HCT116 (cell line): Measurements from ENCODE around the gene C3orf70.

Experiments used
- CEBPB ChIP-seq: IDR thresholded peaks from 2 replicates; pipeline ENCODE4 v1.6.1; 2012; ENCODE audit warnings: low read depth
- CTCF ChIP-seq, 3 experiments: fragments of 200-600 bp in 1 of 3; sonication (generic) in 1 of 3; IDR thresholded peaks in 2 of 3; conservative IDR thresholded peaks in 1 of 3; 2 replicates each; pipeline ENCODE4 v1.5.1; 2012 to 2017; ENCODE audit warnings: low read depth in 2 of 3, low read length in 2 of 3, antibody characterized with exemption in 1 of 3, borderline replicate concordance in 1 of 3, control low read depth in 1 of 3, mild to moderate bottlenecking in 1 of 3, mixed read lengths in 1 of 3, mixed run types in 1 of 3, moderate library complexity in 1 of 3; ENCODE audit not compliant: insufficient read depth in 1 of 3
- EZH2phosphoT487 ChIP-seq: fragments of 200-600 bp; IDR thresholded peaks from 2 replicates; pipeline ENCODE4 v1.6.1; 2018; ENCODE audit warnings: antibody characterized with exemption, borderline replicate concordance
- JUND ChIP-seq: IDR thresholded peaks from 2 replicates; pipeline ENCODE4 v1.6.1; 2012
- POLR2A ChIP-seq: IDR thresholded peaks from 2 replicates; pipeline ENCODE4 v1.7.0; 2011; ENCODE audit warnings: borderline replicate concordance; ENCODE audit not compliant: insufficient read depth, insufficient read length; ENCODE audit errors: extremely low read depth
- POLR2AphosphoS5 ChIP-seq: IDR thresholded peaks from 2 replicates; pipeline ENCODE4 v1.6.1; 2011; ENCODE audit warnings: mild to moderate bottlenecking, low read depth, low read length, moderate library complexity
- RAD21 ChIP-seq: IDR thresholded peaks from 2 replicates; pipeline ENCODE4 v1.6.1; 2012; ENCODE audit warnings: low read depth, mild to moderate bottlenecking
- SP1 ChIP-seq: IDR thresholded peaks from 2 replicates; pipeline ENCODE4 v1.6.1; 2012; ENCODE audit warnings: low read depth
- ZFX ChIP-seq: fragments of 450-650 bp; IDR thresholded peaks from 2 replicates; pipeline ENCODE4 v1.6.1; 2017
- ZNF274 ChIP-seq: fragments of 200-500 bp; sonication (Bioruptor generic); IDR thresholded peaks from 2 replicates; pipeline ENCODE4 v1.6.1; 2014; ENCODE audit warnings: mild to moderate bottlenecking, low read depth, low read length, inconsistent platforms

- no peak for TF ChIP-seq ZNF274
- TF ChIP-seq POLR2AphosphoS5, result no peak
- no peak for TF ChIP-seq RAD21
- no peak for TF ChIP-seq CTCF (IDR thresholded peaks at IDR 0.05 in 2 of 3, conservative IDR thresholded peaks at IDR 0.05 in 1 of 3; ENCODE audit: borderline replicate concordance in 1 of 3, insufficient read depth in 1 of 3, low read depth in 2 of 3, low read length in 2 of 3)
- TF ChIP-seq POLR2A, result no peak
- no peak for TF ChIP-seq EZH2phosphoT487
- no peak for TF ChIP-seq JUND
- TF ChIP-seq SP1, result no peak
- TF ChIP-seq ZFX, result no peak
- no peak for TF ChIP-seq CEBPB
Measured at GRCh38 chr3:185052631-185053030, 100.2 kb downstream of the C3orf70 start.
